Left colon (tissue), 2 donors: ENCODE results near the gene DNHD1. TPM values are rescaled to one million over a fixed set of nuclear protein-coding genes. Genes with fewer than 3 reads are reported as not detected.

Experiments
- ATAC-seq: fragments of 200-7000 bp; cut with Tn5 transposase; one replicate; pipeline ENCODE4 v1.9.1; 2020; ENCODE audit warnings: mild to moderate bottlenecking, moderate library complexity
- DNase-seq, 2 donors: peaks; one replicate each; pipeline ENCODE4 v3.0.0-alpha.2; 2020
- intact Hi-C, 2 donors: fragments of 100-400 bp; cut with DNase I in 1 of 2; cut with micrococcal nuclease in 1 of 2; formaldehyde crosslinking; loops; one replicate each; pipeline versions ENCODE4 v1.11.2 to v1.14.0; 2022; cut with DNase I, micrococcal nuclease
- total RNA-seq, 2 donors: library from RNA; stranded (reverse); fragmentation: NEBNext Ultra II Directional; extraction: Animal tissue kit (Norgen Biotek cat#: 25700); gene quantifications; one replicate each; pipeline ENCODE4 v1.2.1, GENCODE V29; 2021
- donor health status: DM: no; HTN: no; CAD: no.
- donor health status: DM: yes; HTN: yes; CAD: no.

DNHD1 gene
- total RNA-seq, 2 donors from 2014 or later = 11.8 to 18.9 TPM

DNA sequence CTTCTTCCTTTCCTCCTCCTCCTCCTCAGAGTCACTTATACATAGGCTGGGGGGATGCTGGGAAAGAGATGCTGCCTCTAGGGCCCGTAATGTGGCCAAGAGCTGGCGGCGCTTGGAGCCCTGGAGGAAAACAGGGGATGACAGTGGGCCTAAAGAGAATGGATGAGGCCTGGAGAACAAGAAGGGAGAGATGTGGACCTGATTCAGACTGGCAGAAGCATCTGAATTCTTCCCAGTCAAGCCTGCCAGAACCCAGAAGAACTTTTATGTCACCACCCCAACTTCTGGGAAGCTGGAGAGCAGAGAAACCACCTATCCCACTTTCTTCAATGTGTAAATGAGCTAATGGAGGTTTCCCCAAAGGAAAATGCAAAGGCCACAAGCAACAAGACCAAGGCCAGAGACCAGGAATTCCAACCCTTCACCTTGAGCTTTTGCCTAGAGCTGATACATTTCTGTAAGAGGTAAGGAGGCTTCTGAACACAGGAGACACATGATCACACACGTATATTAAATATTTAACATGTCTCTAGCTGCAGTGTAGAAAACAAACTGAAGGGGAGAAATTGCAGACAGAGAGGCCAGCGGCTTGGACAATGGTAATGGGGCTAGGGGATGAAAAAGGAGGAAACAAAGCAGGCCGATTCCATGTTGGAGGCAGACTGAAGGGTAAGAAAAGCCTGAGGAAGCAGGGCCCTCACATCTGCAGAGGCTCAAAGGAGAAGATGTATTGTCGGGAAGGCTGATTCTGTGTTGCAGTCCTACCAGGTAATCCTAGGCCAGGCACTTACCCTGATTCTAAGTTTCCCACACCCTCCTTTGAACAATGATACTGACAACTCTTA lies 105.2 kb downstream of the DNHD1 start:
- intact Hi-C loops = no loop called here
- DNase-seq = no peak

DNA sequence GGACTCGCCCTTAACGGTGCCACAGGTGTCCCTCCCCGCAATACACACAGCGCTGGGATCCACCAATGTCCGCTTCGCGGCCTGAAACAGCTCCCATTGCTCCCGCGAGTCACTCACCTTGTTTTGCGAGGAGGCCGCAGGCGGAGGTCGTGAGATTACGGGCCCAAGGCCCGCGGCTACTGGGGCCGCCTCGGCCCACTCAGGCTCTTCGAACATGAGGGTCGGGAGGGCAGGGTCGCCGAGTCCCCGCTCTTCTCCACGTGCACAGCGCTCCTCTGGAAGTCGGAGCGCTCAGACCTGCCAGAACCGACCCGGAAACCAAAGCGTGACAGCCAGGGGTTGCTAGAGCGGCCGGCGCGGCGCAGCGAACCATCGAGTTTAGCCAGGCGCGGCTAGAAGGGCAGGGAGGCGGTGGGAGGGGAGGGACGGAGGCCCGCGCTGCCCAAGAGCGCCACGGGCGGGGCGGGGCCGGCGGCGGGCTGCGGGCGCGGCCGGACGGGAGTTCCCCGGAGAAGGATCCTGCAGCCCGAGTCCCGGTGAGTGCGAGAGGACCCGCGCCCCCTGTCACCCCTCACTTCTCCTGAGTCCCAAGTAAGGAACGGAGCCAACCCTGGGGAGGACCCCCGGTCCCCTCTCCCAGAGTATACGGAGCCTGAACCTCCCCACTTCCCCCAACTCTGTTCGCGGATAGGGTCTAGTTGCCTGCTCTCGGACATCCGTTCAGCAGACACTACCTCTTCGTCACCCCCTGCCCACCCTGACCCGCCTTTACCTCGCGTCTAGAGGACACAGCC lies 106.4 kb downstream of the DNHD1 start, which contains the start of the genes ILK and RRP8:
ILK (plus strand) TSS at position 488 of the 794 bp plus-strand sequence. CDS start 498 bp downstream, outside the sequence.
RRP8 (minus strand) TSS at position 330 of the 794 bp plus-strand sequence; CDS start at position 216, 114 bp downstream.
- intact Hi-C loops = no loop called here
- DNase-seq (peak; percentile 92 to 93), ATAC-seq (peak; percentile 91)

More for the DNA sequence above, 105.2 kb downstream of the DNHD1 start:
- no peak for ATAC-seq

DNA sequence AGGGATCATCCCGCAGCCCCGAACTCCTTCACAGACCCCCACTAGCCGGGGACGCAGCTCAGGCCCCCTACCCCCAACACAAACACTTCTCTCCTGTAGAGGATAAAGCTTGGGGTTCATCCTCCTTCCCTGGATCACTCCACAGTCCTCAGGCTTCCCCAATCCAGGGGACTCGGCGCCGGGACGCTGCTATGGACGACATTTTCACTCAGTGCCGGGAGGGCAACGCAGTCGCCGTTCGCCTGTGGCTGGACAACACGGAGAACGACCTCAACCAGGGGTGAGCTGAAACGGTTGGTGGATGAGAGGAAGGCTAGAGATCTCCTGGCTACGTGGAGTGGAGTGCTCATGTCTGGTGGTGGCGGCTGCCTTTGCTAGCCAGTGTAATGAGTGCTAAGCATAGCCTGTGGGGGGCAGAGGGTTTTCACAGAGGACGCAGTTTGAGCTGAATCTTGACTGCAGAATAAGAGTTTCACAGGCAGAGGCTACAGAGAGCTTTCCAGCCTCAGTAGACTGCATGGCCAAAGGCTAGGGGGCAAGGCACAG lies 107.1 kb downstream of the DNHD1 start:
- intact Hi-C loops = no loop called here
- ATAC-seq = peak; percentile 45
- DNase-seq = peak; percentile 61 to 62

DNA sequence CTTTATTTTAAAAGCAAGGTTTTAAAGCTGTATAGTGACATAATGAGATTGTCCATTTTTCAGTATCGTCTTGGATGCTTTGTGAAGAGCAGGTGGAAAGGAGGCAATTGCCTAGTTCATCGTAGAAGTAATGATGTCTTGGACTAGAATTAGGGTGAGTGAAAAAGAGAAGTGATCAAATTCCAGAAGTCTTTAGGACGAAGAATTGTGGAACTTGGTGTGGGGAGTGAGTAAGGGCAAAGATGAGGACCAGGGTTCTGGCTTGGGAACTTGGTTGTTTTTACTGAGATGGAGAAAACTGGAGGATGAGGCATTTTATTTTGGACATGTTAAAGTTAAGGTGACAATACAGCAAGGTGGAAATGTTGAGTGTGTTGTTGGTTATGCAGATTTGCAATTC lies 107.7 kb downstream of the DNHD1 start:
- DNase-seq = no peak
- intact Hi-C loops = no loop called here

DNA sequence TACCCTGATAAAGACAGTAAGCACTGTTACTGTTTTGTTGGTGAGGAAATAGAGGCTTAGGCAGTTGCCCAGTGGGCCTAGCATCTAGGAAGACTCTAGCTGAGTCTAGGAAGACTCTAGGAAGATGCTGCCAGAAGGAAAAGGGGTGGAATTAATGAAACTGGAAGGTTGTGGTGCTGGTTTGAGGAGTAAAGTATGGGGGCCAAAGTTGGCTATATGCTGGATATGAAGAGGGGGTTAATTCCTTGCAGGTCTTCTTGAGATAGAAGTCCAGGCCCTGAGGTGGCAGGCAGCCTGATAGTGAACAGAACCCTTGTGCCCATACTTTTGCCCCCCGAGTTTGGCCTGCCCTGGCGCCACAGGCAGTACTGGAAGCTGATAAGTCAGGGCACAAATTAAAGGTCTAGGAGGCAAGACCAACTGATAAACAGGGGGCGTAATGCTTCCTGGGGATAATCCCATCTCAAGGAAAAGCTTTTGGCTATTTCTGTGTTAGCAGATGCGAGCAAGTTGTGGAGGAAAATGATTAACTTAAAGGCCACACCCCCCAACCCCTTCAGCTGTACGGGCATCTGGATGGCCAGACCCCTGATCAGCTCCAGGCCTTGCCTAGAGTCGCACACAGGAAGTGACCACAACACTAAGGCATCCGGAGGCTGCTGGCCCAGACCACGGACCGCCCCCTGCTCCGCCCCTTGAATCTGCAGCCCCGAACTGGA lies 109.5 kb downstream of the DNHD1 start:
- ATAC-seq (peak; percentile 50), DNase-seq (peak; percentile 91 to 95)
- intact Hi-C loops = no loop called here

More for the DNA sequence above, 107.7 kb downstream of the DNHD1 start:
- no peak for ATAC-seq

DNA sequence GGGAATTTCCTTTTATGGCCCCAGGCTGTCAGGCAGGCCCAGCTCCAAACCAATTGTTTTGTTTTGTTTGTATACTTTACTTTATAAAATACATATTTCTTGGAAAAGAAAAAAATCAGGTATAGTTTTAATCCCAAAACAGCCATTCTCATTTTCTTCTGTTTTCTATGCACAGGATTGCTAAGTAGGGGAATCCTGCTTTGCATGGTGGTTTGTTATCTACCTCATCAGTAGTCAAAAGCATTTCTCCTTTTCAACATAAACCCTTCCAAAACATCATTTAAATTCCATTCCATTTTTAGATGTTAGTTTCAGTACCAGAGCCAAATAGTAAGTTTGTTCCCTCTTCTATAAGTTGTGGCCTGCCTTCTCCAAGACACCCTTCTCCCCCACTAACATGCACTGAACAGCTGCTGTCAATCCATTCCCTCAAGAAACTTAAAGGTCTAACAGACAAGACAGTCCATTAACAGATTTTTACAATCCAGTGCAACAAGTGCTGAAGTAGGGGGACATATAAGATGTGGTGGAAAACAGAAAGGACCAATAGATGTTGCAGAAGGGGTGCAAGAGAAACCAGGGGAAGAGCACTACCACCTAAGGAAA lies 110.2 kb downstream of the DNHD1 start:
- ATAC-seq (no peak), DNase-seq (no peak)
- intact Hi-C loops = no loop called here

DNA sequence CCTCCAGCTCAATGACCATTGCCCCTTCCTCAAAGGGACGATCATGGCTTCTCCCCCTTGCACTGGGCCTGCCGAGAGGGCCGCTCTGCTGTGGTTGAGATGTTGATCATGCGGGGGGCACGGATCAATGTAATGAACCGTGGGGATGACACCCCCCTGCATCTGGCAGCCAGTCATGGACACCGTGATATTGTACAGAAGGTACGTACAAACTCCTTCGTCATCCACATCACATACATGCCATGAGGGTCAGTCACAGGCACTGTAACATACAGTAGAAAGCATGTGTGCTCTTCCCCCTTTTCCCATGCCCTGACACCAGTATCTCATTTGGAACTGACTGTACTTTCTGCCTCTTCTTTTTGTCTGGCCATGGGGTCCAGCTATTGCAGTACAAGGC lies 110.9 kb downstream of the DNHD1 start:
- intact Hi-C loops = no loop called here
- DNase-seq (no peak), ATAC-seq (no peak)

DNA sequence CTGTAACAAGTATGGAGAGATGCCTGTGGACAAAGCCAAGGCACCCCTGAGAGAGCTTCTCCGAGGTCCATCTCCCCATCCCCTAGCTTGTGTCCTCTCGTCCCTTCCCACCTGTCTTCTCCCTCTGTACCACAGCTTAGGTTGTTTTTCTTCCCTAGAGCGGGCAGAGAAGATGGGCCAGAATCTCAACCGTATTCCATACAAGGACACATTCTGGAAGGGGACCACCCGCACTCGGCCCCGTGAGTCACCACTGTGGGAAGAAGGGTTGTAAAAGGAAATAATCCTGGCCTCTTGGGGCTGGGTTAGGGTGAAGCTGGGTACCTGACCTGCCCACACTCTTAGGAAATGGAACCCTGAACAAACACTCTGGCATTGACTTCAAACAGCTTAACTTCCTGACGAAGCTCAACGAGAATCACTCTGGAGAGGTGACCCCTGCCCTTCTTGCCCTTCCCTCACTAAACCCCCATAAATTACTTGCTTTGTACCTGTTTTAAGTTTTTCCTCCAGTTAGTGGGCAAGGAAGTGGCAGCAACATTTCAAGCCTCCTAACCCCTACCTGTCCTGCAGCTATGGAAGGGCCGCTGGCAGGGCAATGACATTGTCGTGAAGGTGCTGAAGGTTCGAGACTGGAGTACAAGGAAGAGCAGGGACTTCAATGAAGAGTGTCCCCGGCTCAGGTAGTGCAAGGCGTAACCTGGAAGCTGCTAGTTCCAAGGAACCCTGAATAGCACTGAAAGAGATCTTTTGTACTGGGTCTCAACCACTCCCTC lies 111.8 kb downstream of the DNHD1 start:
- ATAC-seq = no peak
- DNase-seq = no peak
- intact Hi-C loops = no loop called here

DNA sequence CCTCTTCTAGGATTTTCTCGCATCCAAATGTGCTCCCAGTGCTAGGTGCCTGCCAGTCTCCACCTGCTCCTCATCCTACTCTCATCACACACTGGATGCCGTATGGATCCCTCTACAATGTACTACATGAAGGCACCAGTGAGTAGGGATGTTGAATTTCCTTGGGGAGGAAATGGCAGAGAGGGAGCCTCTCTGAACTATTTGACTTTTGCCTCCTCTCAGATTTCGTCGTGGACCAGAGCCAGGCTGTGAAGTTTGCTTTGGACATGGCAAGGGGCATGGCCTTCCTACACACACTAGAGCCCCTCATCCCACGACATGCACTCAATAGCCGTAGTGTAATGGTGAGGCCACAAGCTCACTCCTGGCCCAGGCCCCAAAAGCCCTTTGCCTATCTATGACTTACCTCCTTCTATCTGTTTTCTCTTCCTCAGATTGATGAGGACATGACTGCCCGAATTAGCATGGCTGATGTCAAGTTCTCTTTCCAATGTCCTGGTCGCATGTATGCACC lies 112.5 kb downstream of the DNHD1 start:
- no peak for ATAC-seq
- intact Hi-C loops = loop anchor here in 1 of 2 donors (10.0 kb wide), 1 partner anchor 225 kb away; no protein-coding TSS in a partner anchor
- DNase-seq = no peak

DNA sequence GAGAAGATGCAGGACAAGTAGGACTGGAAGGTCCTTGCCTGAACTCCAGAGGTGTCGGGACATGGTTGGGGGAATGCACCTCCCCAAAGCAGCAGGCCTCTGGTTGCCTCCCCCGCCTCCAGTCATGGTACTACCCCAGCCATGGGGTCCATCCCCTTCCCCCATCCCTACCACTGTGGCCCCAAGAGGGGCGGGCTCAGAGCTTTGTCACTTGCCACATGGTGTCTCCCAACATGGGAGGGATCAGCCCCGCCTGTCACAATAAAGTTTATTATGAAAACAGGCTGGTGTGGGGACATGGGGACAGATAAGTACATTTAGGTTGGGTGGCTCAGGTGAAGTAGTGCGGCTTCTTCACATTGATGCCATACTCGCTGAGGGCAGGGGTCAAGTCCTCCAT lies 113.5 kb downstream of the DNHD1 start:
- no peak for DNase-seq
- no peak for ATAC-seq
- intact Hi-C loops = loop anchor here in 1 of 2 donors (10.0 kb wide), 1 partner anchor 226 kb away; no protein-coding TSS in a partner anchor

DNA sequence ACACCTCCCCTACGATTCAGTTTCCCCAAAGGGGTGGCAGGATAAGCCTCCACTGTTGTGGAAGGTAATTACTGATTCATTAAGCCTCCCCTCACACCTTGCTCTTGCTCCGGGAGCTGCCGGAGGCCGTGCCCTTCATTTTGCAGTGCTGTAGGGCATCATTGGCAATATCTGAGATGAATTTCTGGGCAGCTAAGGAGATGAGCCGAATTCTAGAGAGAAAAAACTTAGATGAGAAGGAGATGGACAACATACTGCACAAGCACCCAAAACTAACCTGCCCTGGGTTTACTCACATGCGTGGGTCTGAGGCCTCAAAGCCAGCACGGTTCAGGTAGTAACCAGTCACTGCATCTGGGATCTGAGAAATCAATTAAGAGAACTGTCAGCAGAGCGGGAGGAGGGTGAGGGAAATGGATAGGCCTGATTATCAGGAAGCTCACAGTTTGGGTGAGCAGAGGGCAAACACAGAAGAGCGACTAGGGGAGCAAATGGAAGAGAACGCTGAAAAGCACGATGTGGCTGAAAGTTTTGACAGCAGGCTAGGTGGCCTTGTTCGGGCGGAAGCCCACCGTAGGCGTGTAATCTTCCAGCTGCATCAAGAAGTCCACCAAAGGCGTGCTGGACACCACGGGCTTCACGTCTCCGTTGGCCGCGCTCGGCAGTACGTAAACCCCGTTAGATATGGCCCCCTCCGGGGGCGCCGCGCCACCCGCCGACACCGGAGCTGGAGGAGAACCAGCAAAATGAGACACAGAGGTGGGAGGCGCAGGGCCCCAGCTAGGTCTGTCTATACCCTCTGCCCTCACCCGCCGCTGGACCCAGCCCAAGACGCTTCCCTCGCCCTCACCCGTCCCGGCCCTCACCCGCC lies 114.2 kb downstream of the DNHD1 start:
- ATAC-seq (peak; percentile 1), DNase-seq (peak; percentile 54 to 63)
- intact Hi-C loops = loop anchor here in 1 of 2 donors (10.0 kb wide), 1 partner anchor 227 kb away; no protein-coding TSS in a partner anchor

DNA sequence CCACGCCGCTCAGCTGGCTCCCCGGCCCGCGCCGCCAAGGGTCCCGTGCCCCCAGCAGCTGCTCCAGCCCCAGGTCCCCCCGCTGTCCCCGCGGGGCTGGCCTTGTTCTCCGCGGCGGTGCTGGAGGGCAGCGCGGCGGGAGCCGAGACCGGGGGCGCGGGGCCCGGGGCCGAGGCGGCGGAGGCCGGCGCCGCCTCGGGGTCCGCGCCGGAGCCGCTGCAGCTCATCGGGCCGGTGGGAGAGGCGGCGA lies 114.8 kb downstream of the DNHD1 start:
- intact Hi-C loops = loop anchor here in 1 of 2 donors (10.0 kb wide), 1 partner anchor 227 kb away; no protein-coding TSS in a partner anchor
- ATAC-seq = no peak
- no peak for DNase-seq

DNA sequence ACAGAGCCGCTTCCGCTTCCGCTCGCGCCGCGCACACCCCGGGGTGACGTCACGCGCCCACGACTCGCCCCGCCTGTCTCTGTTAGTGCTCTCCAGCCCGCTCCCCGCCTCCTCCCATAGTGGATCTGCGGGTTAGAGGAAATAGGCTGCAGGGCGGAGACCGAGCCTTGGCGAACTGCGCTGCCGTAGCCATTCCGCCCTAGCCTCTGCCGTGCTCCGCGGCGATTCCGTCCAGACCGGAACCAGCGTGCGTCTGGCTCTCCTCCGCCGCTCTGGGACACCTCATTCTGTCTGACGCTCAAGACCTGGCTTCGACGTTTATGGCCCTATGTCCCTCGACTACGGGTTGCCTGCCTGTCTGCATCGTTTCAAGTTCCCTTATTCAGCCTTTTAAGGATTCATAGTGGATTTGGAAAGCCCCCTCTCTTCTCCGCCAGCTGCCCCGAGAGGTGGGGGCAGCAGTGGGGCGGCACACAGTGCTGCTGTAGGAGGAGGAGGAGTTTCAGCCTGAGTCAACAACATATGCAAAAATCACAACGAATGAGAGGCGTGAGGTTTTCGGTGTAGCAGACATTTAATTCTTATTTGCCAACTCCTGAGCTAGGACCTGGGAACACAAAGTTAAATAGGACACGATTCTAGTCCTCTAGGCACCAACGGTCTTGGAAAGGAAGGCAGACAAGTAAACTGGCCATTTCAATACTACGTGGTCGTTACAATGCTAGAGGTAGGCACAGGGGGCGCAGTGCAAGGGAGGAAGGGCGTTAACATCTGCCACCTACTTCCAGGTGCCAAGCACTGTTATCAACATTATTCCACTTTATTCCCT lies 115.3 kb downstream of the DNHD1 start, which contains the start of gene TAF10:
TAF10 (minus strand) TSS at position 4 of the 829 bp plus-strand sequence. CDS start 27 bp downstream, outside the sequence.
- DNase-seq (peak; percentile 98), ATAC-seq (peak; percentile 93)
- intact Hi-C loops = loop anchor here in 1 of 2 donors (10.0 kb wide), 1 partner anchor 228 kb away; no protein-coding TSS in a partner anchor

DNA sequence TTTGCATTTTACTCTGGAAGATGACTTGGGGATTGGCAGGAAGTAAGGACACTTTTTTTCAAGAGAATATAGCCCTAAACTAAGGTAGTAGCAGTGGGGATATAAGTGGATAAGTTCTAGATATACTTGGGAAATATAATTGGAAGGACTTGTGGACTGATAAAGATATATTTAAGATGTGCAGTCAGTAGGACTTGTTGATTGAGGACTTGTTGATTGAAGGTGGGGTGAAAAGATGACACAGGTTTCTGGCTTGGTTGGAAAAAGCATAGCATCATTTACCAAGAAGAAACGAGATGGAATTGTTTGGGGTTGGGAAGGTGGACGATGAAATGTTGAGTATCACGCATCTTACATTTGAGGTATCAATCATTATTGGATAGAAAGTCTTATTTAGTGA lies 116.4 kb downstream of the DNHD1 start:
- ATAC-seq (no peak), DNase-seq (no peak)
- intact Hi-C loops = loop anchor here in 1 of 2 donors (10.0 kb wide), 1 partner anchor 229 kb away; no protein-coding TSS in a partner anchor

DNA sequence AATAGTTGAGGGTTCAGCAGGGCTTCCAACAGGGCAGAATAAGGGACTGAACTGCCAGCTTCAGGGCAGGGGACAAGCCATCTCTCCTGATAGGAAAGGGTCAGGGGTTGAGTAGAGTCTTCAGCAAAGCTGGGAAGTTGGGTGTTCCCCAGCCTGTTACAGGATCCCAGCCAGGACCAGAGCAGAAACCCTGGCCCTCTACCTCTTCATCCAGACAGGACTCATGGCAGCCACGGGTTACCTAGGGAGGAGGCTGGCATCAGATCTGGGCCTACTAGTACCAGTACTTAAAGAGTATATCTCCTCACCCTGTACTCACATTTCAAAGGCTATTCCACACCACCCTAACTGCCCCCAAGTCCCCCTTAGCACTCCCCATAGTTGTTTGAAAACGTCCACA lies 117.4 kb downstream of the DNHD1 start:
- intact Hi-C loops = loop anchor here in 1 of 2 donors (10.0 kb wide), 1 partner anchor 230 kb away; no protein-coding TSS in a partner anchor
- ATAC-seq = no peak
- no peak for DNase-seq
